H1 (cell line): Measurements from ENCODE around the gene PHC2. TPM values are rescaled to one million over a fixed set of nuclear protein-coding genes. Genes with fewer than 3 reads are reported as not detected.

ENCODE experiments used
- CTCF ChIA-PET: fragments of 300-600 bp; sonication (Branson Sonifier 250); formaldehyde crosslinking; loops from one replicate; lab custom pipeline; 2021; ENCODE audit not compliant: partially characterized antibody; lab: Charles Lee
- POLR2A ChIA-PET: fragments of 300-600 bp; sonication (Branson Sonifier 250); formaldehyde crosslinking; loops from one replicate; lab custom pipeline; 2021; ENCODE audit warnings: inconsistent platforms; ENCODE audit not compliant: partially characterized antibody; lab: Charles Lee
- DNase-seq, 2 experiments: peaks; one replicate each; pipeline versions ENCODE4 v3.0.0 to v3.0.0-alpha.2; 2010 to 2022; ENCODE audit warnings: low spot score in 2 of 2, low read depth in 1 of 2, mixed read lengths in 1 of 2
- FAIRE-seq: peaks from 2 replicates; lab custom pipeline; 2011; peaks lifted over from hg19 to GRCh38; lab: Jason Lieb, UNC
- H2AFZ ChIP-seq: 2 replicates; pipeline ENCODE4 v1.8.1; 2012; ENCODE audit warnings: low read length, inconsistent platforms
- H2AK5ac ChIP-seq: 2 replicates; pipeline ENCODE4 v1.6.1; 2013; ENCODE audit warnings: low read depth, low read length
- H2BK120ac ChIP-seq: replicated peaks from 2 replicates; pipeline ENCODE3; 2013; ENCODE audit warnings: low read depth, low read length, inconsistent platforms
- H2BK12ac ChIP-seq: 2 replicates; pipeline ENCODE4 v1.6.1; 2013; ENCODE audit warnings: low read depth, low read length
- H2BK15ac ChIP-seq: 2 replicates; pipeline ENCODE4 v1.6.1; 2013; ENCODE audit warnings: low read length
- H2BK20ac ChIP-seq: 2 replicates; pipeline ENCODE4 v1.6.1; 2013; ENCODE audit warnings: low read length
- H2BK5ac ChIP-seq: 2 replicates; pipeline ENCODE4 v1.6.1; 2013; ENCODE audit warnings: low read depth, low read length
- H3K14ac ChIP-seq: 2 replicates; pipeline ENCODE4 v1.6.1; 2013; ENCODE audit warnings: inconsistent platforms; ENCODE audit not compliant: insufficient read length
- H3K18ac ChIP-seq: 2 replicates; pipeline ENCODE4 v1.6.1; 2013; ENCODE audit warnings: low read length; ENCODE audit errors: extremely low read depth
- H3K23ac ChIP-seq: 2 replicates; pipeline ENCODE4 v1.6.1; 2013; ENCODE audit warnings: inconsistent platforms; ENCODE audit not compliant: insufficient read length
- H3K23me2 ChIP-seq: 2 replicates; pipeline ENCODE4 v1.6.1; 2013; ENCODE audit warnings: low read depth, low read length
- H3K27ac ChIP-seq: 2 replicates; pipeline ENCODE4 v1.6.1; 2011; ENCODE audit warnings: low read depth, low read length, inconsistent platforms
- H3K27me3 ChIP-seq, 4 experiments: replicated peaks in 1 of 4; 1 replicate in 1 of 4; 2 replicates in 3 of 4; pipeline versions ENCODE4 v1.6.1 to v1.8.1; 2011 to 2013; ENCODE audit warnings: low read length in 3 of 4, mild to moderate bottlenecking in 3 of 4, inconsistent platforms in 2 of 4, mixed read lengths in 2 of 4, moderate library complexity in 1 of 4; ENCODE audit not compliant: control insufficient read depth in 3 of 4, insufficient read depth in 3 of 4; ENCODE audit errors: extremely low read depth in 1 of 4
- H3K36me3 ChIP-seq, 4 experiments: 2 replicates each; pipeline versions ENCODE4 v1.6.1 to v1.8.1; 2011 to 2013; ENCODE audit warnings: mild to moderate bottlenecking in 4 of 4, low read length in 3 of 4, moderate library complexity in 2 of 4, control low read depth in 1 of 4, inconsistent platforms in 1 of 4; ENCODE audit not compliant: insufficient read depth in 4 of 4, control insufficient read depth in 2 of 4
- H3K4ac ChIP-seq: replicated peaks from 2 replicates; pipeline ENCODE3; 2013; ENCODE audit warnings: low read length, low read depth, mixed read lengths, inconsistent platforms; ENCODE audit not compliant: insufficient read length
- H3K4me1 ChIP-seq, 4 experiments: replicated peaks in 1 of 4; 1 replicate in 1 of 4; 2 replicates in 3 of 4; pipeline versions ENCODE4 v1.6.1 to v1.8.1; 2011 to 2013; ENCODE audit warnings: low read length in 3 of 4, inconsistent platforms in 2 of 4, mixed read lengths in 1 of 4; ENCODE audit not compliant: insufficient read depth in 4 of 4, control insufficient read depth in 3 of 4
- H3K4me2 ChIP-seq, 2 experiments: 2 replicates each; pipeline versions ENCODE4 v1.6.1 to v1.8.1; 2011 to 2013; ENCODE audit warnings: low read depth in 2 of 2, low read length in 2 of 2, control low read depth in 1 of 2, inconsistent platforms in 1 of 2, mild to moderate bottlenecking in 1 of 2; ENCODE audit not compliant: insufficient read depth in 1 of 2
- H3K4me3 ChIP-seq, 4 experiments: fragments of 200-600, 300-600 bp in 1 of 4; sonication (generic), shearing (Covaris generic), sonication (Bioruptor Twin) in 1 of 4; 2 replicates each; pipeline versions ENCODE4 v1.5.1 to v1.8.1; 2011 to 2016; ENCODE audit warnings: low read length in 4 of 4, low read depth in 3 of 4, control low read depth in 2 of 4, inconsistent platforms in 2 of 4, mild to moderate bottlenecking in 2 of 4, mixed read lengths in 1 of 4, moderate library complexity in 1 of 4; ENCODE audit not compliant: insufficient read depth in 2 of 4; ENCODE audit errors: extremely low read depth in 1 of 4
- H3K56ac ChIP-seq: replicated peaks from 2 replicates; pipeline ENCODE3; 2013; ENCODE audit warnings: low read depth, mild to moderate bottlenecking, mixed read lengths, low read length, inconsistent platforms; ENCODE audit not compliant: insufficient read length
- H3K79me1 ChIP-seq: 2 replicates; pipeline ENCODE4 v1.6.1; 2013; ENCODE audit warnings: low read depth, low read length, control low read depth
- H3K79me2 ChIP-seq, 2 experiments: 2 replicates each; pipeline versions ENCODE4 v1.6.1 to v1.8.1; 2012 to 2013; ENCODE audit warnings: low read length in 2 of 2, mild to moderate bottlenecking in 2 of 2, inconsistent platforms in 1 of 2; ENCODE audit not compliant: insufficient read depth in 2 of 2, control insufficient read depth in 1 of 2
- H3K9ac ChIP-seq, 4 experiments: replicated peaks in 1 of 4; 1 replicate in 1 of 4; 2 replicates in 3 of 4; pipeline versions ENCODE4 v1.6.1 to v1.8.1; 2011 to 2013; ENCODE audit warnings: low read depth in 3 of 4, low read length in 3 of 4, control low read depth in 2 of 4, mild to moderate bottlenecking in 2 of 4, moderate library complexity in 2 of 4, inconsistent platforms in 1 of 4; ENCODE audit errors: extremely low read depth in 1 of 4
- H3K9me3 ChIP-seq, 2 experiments: 2 replicates each; pipeline versions ENCODE4 v1.6.1 to v1.8.1; 2012 to 2013; ENCODE audit warnings: mild to moderate bottlenecking in 2 of 2, moderate library complexity in 2 of 2, control low read depth in 1 of 2, inconsistent platforms in 1 of 2, low read depth in 1 of 2, low read length in 1 of 2, mixed read lengths in 1 of 2; ENCODE audit not compliant: insufficient read depth in 2 of 2
- H4K20me1 ChIP-seq, 2 experiments: replicated peaks in 1 of 2; 2 replicates each; pipeline versions ENCODE3 to v1.8.1; 2011 to 2013; ENCODE audit warnings: inconsistent platforms in 2 of 2, low read length in 2 of 2, mild to moderate bottlenecking in 1 of 2; ENCODE audit not compliant: insufficient read depth in 2 of 2, control insufficient read depth in 1 of 2
- H4K5ac ChIP-seq: 2 replicates; pipeline ENCODE4 v1.6.1; 2013; ENCODE audit warnings: low read length, low read depth, mixed read lengths, inconsistent platforms; ENCODE audit not compliant: insufficient read length
- H4K8ac ChIP-seq: 2 replicates; pipeline ENCODE4 v1.8.0; 2013; ENCODE audit warnings: mild to moderate bottlenecking, moderate library complexity, low read length, inconsistent platforms; ENCODE audit not compliant: insufficient read depth; ENCODE audit errors: extremely low read depth
- H4K91ac ChIP-seq: replicated peaks from 2 replicates; pipeline ENCODE3; 2013; ENCODE audit warnings: low read length, mixed read lengths, inconsistent platforms; ENCODE audit not compliant: insufficient read length
- ASH2L ChIP-seq: fragments of 200-600, 300-600 bp; sonication (generic); IDR thresholded peaks from one replicate; pipeline ENCODE4 v1.7.1; 2017; ENCODE audit warnings: low read length
- BACH1 ChIP-seq: IDR thresholded peaks from 2 replicates; pipeline ENCODE4 v1.6.1; 2012; ENCODE audit warnings: low read length, improper control_type of control experiment
- BRCA1 ChIP-seq: IDR thresholded peaks from 2 replicates; pipeline ENCODE4 v1.6.1; 2012; ENCODE audit warnings: low read depth, low read length, improper control_type of control experiment
- CBX8 ChIP-seq: fragments of 300-800, 300-1000 bp; sonication (generic); IDR thresholded peaks from 2 replicates; pipeline ENCODE4 v1.7.1; 2016; ENCODE audit warnings: low read depth, low read length, borderline replicate concordance
- CHD2 ChIP-seq: IDR thresholded peaks from 2 replicates; pipeline ENCODE4 v1.6.1; 2012; ENCODE audit warnings: low read length, improper control_type of control experiment
- E2F6 ChIP-seq: IDR thresholded peaks from 2 replicates; pipeline ENCODE4 v1.6.1; 2012; ENCODE audit warnings: inconsistent platforms
- EP300 ChIP-seq, 2 experiments: IDR thresholded peaks; 1 replicate in 1 of 2; 2 replicates in 1 of 2; pipeline ENCODE4 v1.6.1; 2011 to 2012; ENCODE audit warnings: low read depth in 2 of 2, low read length in 2 of 2, mild to moderate bottlenecking in 2 of 2, borderline replicate concordance in 1 of 2, inconsistent platforms in 1 of 2, moderate library complexity in 1 of 2
- KDM5A ChIP-seq: fragments of 200-600 bp; IDR thresholded peaks from 2 replicates; pipeline ENCODE4 v1.7.1; 2012; ENCODE audit warnings: mild to moderate bottlenecking, low read length, inconsistent platforms, mixed read lengths
- MAFK ChIP-seq: IDR thresholded peaks from 2 replicates; pipeline ENCODE4 v1.6.1; 2012; ENCODE audit warnings: low read depth, mild to moderate bottlenecking, improper control_type of control experiment, low read length
- POU5F1 ChIP-seq: IDR thresholded peaks from 2 replicates; pipeline ENCODE4 v1.6.1; 2011; ENCODE audit warnings: low read depth, mild to moderate bottlenecking, low read length, moderate library complexity
- SIX5 ChIP-seq: IDR thresholded peaks from 2 replicates; pipeline ENCODE4 v1.6.1; 2011; ENCODE audit warnings: mild to moderate bottlenecking, low read depth, low read length
- SRF ChIP-seq: IDR thresholded peaks from 2 replicates; pipeline ENCODE4 v1.6.1; 2011; ENCODE audit warnings: mild to moderate bottlenecking, low read depth, low read length, moderate library complexity
- TBP ChIP-seq: IDR thresholded peaks from 2 replicates; pipeline ENCODE4 v1.6.1; 2011; ENCODE audit warnings: low read depth, low read length, improper control_type of control experiment
- TEAD4 ChIP-seq: IDR thresholded peaks from 2 replicates; pipeline ENCODE4 v1.6.1; 2012; ENCODE audit warnings: low read depth, low read length, inconsistent platforms, mixed read lengths
- WGBS, 2 experiments: shearing (Covaris generic) in 1 of 2; methylation state at CpG; one replicate each; pipeline versions ENCODE4 v1.1.6 to v1.1.7; 2013 to 2015; ENCODE audit warnings: low lambda C conversion rate in 2 of 2, mixed read lengths in 2 of 2, inconsistent platforms in 1 of 2, low coverage in 1 of 2, missing lambda C conversion rate in 1 of 2; ENCODE audit not compliant: insufficient replicate concordance in 2 of 2, insufficient coverage in 1 of 2, insufficient read length in 1 of 2; ENCODE audit errors: extremely low coverage in 1 of 2, missing lambda C conversion rate in 1 of 2; 5-methylcytosine and 5-hydroxymethylcytosine counted together
- polyA plus RNA-seq, 7 experiments: library from polyadenylated mRNA; depleted of rRNA in 3 of 7; stranded (reverse) in 5 of 7; unstranded in 2 of 7; fragments of >200 nt in 5 of 7; fragments of 200-250 nt in 2 of 7; gene quantifications; 1 replicate in 5 of 7; 2 replicates in 1 of 7; 4 replicates in 1 of 7; pipeline versions ENCODE4 v1.2.1 to v1.2.3, GENCODE V29; 2011 to 2013; ENCODE audit warnings: missing spikeins in 2 of 7, mixed read lengths in 2 of 7
- total RNA-seq: library from RNA; stranded (reverse); fragmentation: NEBNext Ultra II Directional; extraction: Animal tissue kit (Norgen Biotek cat#: 25700); gene quantifications from 2 replicates; pipeline ENCODE4 v1.2.1, GENCODE V29; 2021
- TF ChIP-seq, protein P1 (sequence below): IDR thresholded peaks from 2 replicates; pipeline ENCODE4 v1.6.1; 2012; ENCODE audit warnings: inconsistent platforms

Gene PHC2
- total and polyA plus RNA-seq, 2 of the 8 experiments (the other 6 are each of a cell fraction or from before 2014, with no cell fraction given), result 5.6 to 14.2 TPM

DNA sequence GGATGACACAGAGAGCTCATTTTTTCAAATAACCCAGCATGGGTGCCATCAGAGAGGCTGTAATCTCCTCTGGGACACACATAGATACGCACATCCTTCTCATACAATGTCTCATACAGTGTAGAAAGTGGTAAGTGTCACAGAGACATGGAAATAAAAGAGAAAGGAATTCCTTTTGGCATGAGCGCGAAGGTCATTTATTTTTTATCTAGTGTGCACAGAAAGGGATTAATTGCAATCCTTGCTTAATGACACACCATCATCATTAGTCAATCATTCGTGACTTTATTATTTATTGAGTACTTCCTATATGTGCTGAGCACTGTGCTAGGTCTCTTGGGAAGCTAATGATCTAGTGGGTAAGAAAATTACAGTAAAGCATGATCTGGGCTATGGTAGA is 46.6 kb upstream of the PHC2 start:
- Histone ChIP-seq H3K9ac (no peak overlapping the region), H4K8ac (no peak overlapping the region)
- POLR2A ChIA-PET, result no interaction called here
- TF ChIP-seq SRF, result no peak
- no peak for TF ChIP-seq SIX5
- TF ChIP-seq BRCA1, result no peak
- no peak for TF ChIP-seq BACH1
- no peak for TF ChIP-seq POU5F1
- TF ChIP-seq EP300 (IDR thresholded peaks at IDR 0.05; ENCODE audit: borderline replicate concordance in 1 of 2, low read depth in 2 of 2, low read length in 2 of 2), result no peak
- TF ChIP-seq CHD2, result no peak
- TF ChIP-seq, protein P1, sequence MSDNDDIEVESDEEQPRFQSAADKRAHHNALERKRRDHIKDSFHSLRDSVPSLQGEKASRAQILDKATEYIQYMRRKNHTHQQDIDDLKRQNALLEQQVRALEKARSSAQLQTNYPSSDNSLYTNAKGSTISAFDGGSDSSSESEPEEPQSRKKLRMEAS, result no peak
- no peak for TF ChIP-seq TBP
- no peak for TF ChIP-seq ASH2L
- TF ChIP-seq KDM5A, result no peak
- no peak for TF ChIP-seq TEAD4
- no peak for TF ChIP-seq CBX8
- TF ChIP-seq MAFK, result no peak
- no peak for TF ChIP-seq E2F6

More for the DNA sequence above, 46.6 kb upstream of the PHC2 start:
- no peak overlapping the region for H3K14ac ChIP-seq
- CTCF ChIA-PET, result interaction anchor here (1.0 to 1.6 kb wide), 2 partner anchors 135 to 330 kb away, joined by 3 to 5 read pairs; no protein-coding TSS in a partner anchor
- no peak overlapping the region for H3K18ac ChIP-seq
- H3K4ac ChIP-seq, result no peak overlapping the region
- no peak overlapping the region for H2BK12ac ChIP-seq
- H2BK120ac ChIP-seq, result no peak overlapping the region
- H2AK5ac ChIP-seq, result no peak overlapping the region
- no peak overlapping the region for H2BK5ac ChIP-seq
- H4K5ac ChIP-seq, result no peak overlapping the region
- H3K4me1 ChIP-seq, result peaks cover 0 to 3% (median 0%) of the 10 kb centered on the region in 4 experiments; a peak in 1 of 7 replicates
- H3K56ac ChIP-seq, result no peak overlapping the region
- H3K9me3 ChIP-seq, result no peaks in the 10 kb centered on the region
- no peak overlapping the region for H4K91ac ChIP-seq
- WGBS, 2 experiments, result 65% methylated on average over 4 of the region's 4 CpGs; no CpG with 5 or more reads in 1 of the 2 experiments
- H2BK15ac ChIP-seq, result no peak overlapping the region
- H3K23ac ChIP-seq, result no peak overlapping the region
- H2AFZ ChIP-seq, result no peak overlapping the region
- no peak for DNase-seq
- no peaks in the 10 kb centered on the region for H3K36me3 ChIP-seq
- no peaks in the 10 kb centered on the region for H3K79me1 ChIP-seq
- no peak overlapping the region for H3K4me3 ChIP-seq
- H3K27ac ChIP-seq, result no peak overlapping the region
- peaks cover 2 to 5% of the 10 kb centered on the region in 2 experiments for H4K20me1 ChIP-seq
- no peaks in the 10 kb centered on the region for H3K79me2 ChIP-seq
- H3K4me2 ChIP-seq, result no peak overlapping the region
- peaks cover 3% of the 10 kb centered on the region; the same call in 1 of the 2 replicates for H3K23me2 ChIP-seq
- no peak overlapping the region for H2BK20ac ChIP-seq
- H3K27me3 ChIP-seq, result no peaks in the 10 kb centered on the region
- FAIRE-seq, result no peak
